Activated CD4-positive, alpha-beta memory T cell treated with anti-CD3 and anti-CD28 coated beads, Interleukin-2, amount 10 ng/mL, durations not matched to agents 7 days and 5 days (primary cell): ENCODE results near the gene CABP5. TPM values are rescaled to one million over a fixed set of nuclear protein-coding genes. Genes with fewer than 3 reads are reported as not detected.

Experiments
- CTCF ChIA-PET: fragments of 350-600 bp; sonication (Branson Sonifier 250); formaldehyde crosslinking; loops from one replicate; lab custom pipeline; 2021; ENCODE audit warnings: antibody characterized with exemption, inconsistent platforms; lab: Charles Lee
- POLR2A ChIA-PET: fragments of 350-600 bp; sonication (Branson Sonifier 250); formaldehyde crosslinking; loops from one replicate; lab custom pipeline; 2021; ENCODE audit warnings: antibody characterized with exemption; lab: Charles Lee
- DNase-seq: peaks from one replicate; pipeline ENCODE4 v3.0.0-alpha.2; 2020
- H3K27ac Mint-ChIP-seq: one replicate; pipeline ENCODE4 v1.8.0; 2021; ENCODE audit warnings: mild to moderate bottlenecking, mixed read lengths
- H3K27me3 Mint-ChIP-seq: one replicate; pipeline ENCODE4 v1.8.0; 2021; ENCODE audit warnings: mixed read lengths
- H3K36me3 Mint-ChIP-seq: one replicate; pipeline ENCODE4 v1.8.0; 2021; ENCODE audit warnings: low read depth, mixed read lengths
- H3K4me1 Mint-ChIP-seq: one replicate; pipeline ENCODE4 v1.8.0; 2021; ENCODE audit warnings: mixed read lengths
- H3K4me3 Mint-ChIP-seq: one replicate; pipeline ENCODE4 v1.8.0; 2021; ENCODE audit warnings: mild to moderate bottlenecking, mixed read lengths
- H3K9me3 Mint-ChIP-seq: one replicate; pipeline ENCODE4 v1.8.0; 2021; ENCODE audit warnings: mixed read lengths
- total RNA-seq, 2 experiments: library from RNA; stranded (reverse); gene quantifications; one replicate each; pipeline ENCODE4 v1.2.3, GENCODE V29; 2021

Gene CABP5
- total RNA-seq, 2 experiments from 2014 or later = not detected

DNA sequence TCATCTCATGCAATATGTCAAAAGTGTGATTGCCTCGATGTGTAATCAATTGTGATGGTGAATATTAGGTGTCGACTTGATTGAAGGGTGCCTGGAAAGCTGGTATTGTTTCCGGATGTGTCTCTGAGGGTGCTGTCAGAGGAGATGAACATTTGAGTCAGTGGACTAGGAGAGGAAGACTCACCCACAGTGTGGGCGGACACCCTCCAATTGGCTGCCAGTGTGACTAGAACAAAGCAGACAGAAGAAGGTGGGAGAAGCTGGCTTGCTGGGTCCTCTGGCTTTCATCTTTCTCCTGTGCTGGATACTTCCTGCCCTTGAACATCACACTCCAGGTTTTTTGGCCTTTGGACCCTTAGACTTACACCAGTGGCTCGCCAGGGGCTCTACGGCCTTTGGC is 15.5 kb upstream of the CABP5 start:
- H3K9me3 Mint-ChIP-seq = no peaks in the 10 kb centered on the region
- H3K4me3 Mint-ChIP-seq = no peak overlapping the region
- H3K27me3 Mint-ChIP-seq = peaks cover 4% of the 10 kb centered on the region
- POLR2A ChIA-PET = no interaction called here
- H3K36me3 Mint-ChIP-seq = no peaks in the 10 kb centered on the region
- DNase-seq = no peak
- H3K4me1 Mint-ChIP-seq = no peaks in the 10 kb centered on the region
- no peak overlapping the region for H3K27ac Mint-ChIP-seq
- CTCF ChIA-PET = no interaction called here

DNA sequence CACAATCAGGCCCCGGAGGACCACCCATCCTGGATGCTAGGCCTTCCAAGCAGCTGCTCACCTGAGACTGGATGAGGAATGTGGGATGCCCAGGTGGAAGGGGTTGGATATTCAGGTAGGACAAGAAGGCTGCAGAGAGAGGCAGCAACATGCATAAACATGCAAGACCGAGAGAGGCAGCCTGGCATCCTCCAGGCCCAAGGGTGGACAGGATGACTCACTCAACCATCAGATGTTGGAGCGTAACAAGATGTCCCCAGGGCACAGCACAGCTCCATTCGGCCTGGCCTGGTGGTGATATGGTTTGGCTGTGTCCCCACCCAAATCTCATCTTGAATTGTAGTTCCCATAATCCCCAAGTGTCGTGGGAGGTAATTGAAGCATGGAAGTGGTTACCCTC is 10.0 kb upstream of the CABP5 start:
- Mint-ChIP-seq H3K36me3 (peaks cover 2% of the 10 kb centered on the region), H3K4me3 (no peak overlapping the region), H3K27me3 (peaks cover 2% of the 10 kb centered on the region), H3K9me3 (peaks cover 3% of the 10 kb centered on the region), H3K27ac (no peak overlapping the region), H3K4me1 (no peaks in the 10 kb centered on the region)
- ChIA-PET POLR2A (no interaction called here), CTCF (no interaction called here)
- DNase-seq = no peak

GRCh38 chr19:48053076-48053475 is 9.2 kb upstream of the CABP5 start:
- ChIA-PET CTCF (no interaction called here), POLR2A (no interaction called here)
- Mint-ChIP-seq H3K36me3 (peaks cover 2% of the 10 kb centered on the region), H3K4me1 (no peaks in the 10 kb centered on the region), H3K9me3 (peaks cover 3% of the 10 kb centered on the region), H3K4me3 (no peak overlapping the region), H3K27ac (no peak overlapping the region), H3K27me3 (peaks cover 2% of the 10 kb centered on the region)
- DNase-seq = no peak

GRCh38 chr19:48051335-48052033 is 7.6 kb upstream of the CABP5 start:
- ChIA-PET CTCF (no interaction called here), POLR2A (no interaction called here)
- Mint-ChIP-seq H3K9me3 (peaks cover 3% of the 10 kb centered on the region), H3K27ac (no peak overlapping the region), H3K27me3 (peaks cover 2% of the 10 kb centered on the region), H3K4me1 (no peaks in the 10 kb centered on the region), H3K36me3 (peaks cover 2% of the 10 kb centered on the region), H3K4me3 (no peak overlapping the region)
- DNase-seq = no peak

- no peak overlapping the region for H3K4me3 Mint-ChIP-seq
- no peak overlapping the region for H3K27ac Mint-ChIP-seq
- H3K9me3 Mint-ChIP-seq = peaks cover 2% of the 10 kb centered on the region
- no peaks in the 10 kb centered on the region for H3K4me1 Mint-ChIP-seq
- no peak for DNase-seq
- H3K27me3 Mint-ChIP-seq = peaks cover 3% of the 10 kb centered on the region
- CTCF ChIA-PET = no interaction called here
- no peaks in the 10 kb centered on the region for H3K36me3 Mint-ChIP-seq
- POLR2A ChIA-PET = no interaction called here
Observed at GRCh38 chr19:48044561-48044960, 682 bp upstream of the CABP5 start.

DNA sequence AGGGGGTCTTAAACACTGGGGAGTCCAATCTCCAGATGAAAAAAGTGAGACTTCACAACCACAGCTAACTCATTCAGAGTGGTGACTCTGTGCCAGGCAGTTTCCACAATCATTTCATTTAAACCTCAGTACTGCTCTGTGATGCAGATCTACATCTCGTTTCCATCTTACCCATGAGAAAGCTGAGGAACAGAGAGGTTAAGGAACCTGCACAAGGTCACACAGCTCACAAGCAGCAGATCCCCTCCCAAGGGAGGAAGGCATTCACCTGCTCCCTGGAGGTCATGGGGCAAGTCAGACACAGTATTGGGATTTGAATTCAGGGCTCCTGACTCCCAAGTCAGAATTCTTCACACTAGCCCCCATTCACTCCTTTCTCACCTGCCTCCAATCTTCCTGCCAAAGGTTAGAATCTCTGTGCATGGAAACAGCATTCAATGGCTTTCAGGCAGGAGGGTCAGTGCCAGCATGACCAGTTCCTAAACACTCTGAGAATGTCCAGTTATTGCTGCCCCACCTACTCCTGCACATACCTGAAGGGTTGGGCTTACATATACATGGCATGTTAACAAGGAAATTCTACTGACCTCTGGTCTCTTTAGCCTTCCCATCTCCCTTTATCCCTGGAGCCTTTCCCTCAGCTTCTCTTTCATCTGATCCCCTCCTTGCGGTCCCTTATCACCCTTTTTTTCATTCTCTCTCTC is 1.9 kb downstream of the CABP5 start:
- H3K27ac Mint-ChIP-seq = no peak overlapping the region
- CTCF ChIA-PET = interaction anchor here (0.9 kb wide), 1 partner anchor 62 kb away, joined by 3 read pairs; no protein-coding TSS in a partner anchor
- no peaks in the 10 kb centered on the region for H3K4me1 Mint-ChIP-seq

DNA sequence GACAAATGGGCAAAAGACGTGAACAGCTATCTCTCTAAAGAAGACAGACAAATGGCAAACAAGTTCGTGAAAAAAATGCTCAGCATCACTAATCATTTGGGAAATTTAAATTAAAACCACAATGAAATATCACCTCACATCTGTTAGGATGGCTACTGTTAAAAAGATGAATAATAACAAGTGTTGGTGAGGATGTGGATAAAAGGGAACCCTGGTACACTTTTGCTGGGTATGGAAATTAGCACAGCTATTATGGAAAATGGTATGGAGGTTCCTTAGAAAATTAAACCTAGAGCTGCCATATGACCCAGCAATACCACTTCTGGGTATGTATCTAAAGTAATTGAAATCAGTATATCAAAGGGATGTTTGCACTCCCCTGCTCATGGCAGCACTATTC is 7.1 kb downstream of the CABP5 start:
- POLR2A ChIA-PET = no interaction called here
- CTCF ChIA-PET = no interaction called here
- H3K36me3 Mint-ChIP-seq = no peaks in the 10 kb centered on the region
- DNase-seq = no peak
- H3K9me3 Mint-ChIP-seq = peaks cover 15% of the 10 kb centered on the region
- H3K4me1 Mint-ChIP-seq = no peaks in the 10 kb centered on the region
- peaks cover 11% of the 10 kb centered on the region for H3K27me3 Mint-ChIP-seq
- no peak overlapping the region for H3K4me3 Mint-ChIP-seq
- H3K27ac Mint-ChIP-seq = no peak overlapping the region

More for the DNA sequence above, 1.9 kb downstream of the CABP5 start:
- DNase-seq = no peak
- Mint-ChIP-seq H3K27me3 (peaks cover 3% of the 10 kb centered on the region), H3K36me3 (no peaks in the 10 kb centered on the region), H3K9me3 (peaks cover 2% of the 10 kb centered on the region), H3K4me3 (no peak overlapping the region)
- POLR2A ChIA-PET = no interaction called here

DNA sequence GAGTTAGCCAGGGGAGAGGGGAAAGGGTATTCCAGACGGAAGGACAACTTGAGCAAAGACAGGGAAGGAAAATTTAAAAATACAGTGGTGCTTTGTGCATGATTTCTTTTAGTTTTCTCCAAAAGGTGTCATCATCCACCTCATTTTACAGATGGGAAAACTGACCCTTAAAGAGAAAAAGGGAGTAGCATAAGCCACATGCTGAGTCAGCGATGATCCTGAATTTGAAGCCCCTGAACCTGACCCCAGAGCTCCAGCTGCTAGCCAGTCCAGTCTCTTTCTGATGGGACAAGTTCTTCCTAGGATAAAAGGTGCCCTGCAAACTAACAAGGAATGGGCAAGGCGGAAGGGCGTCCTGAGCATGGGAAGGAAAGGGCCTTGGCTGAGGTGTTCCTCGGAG is 10.3 kb downstream of the CABP5 start:
- peaks cover 7% of the 10 kb centered on the region for H3K27me3 Mint-ChIP-seq
- POLR2A ChIA-PET = no interaction called here
- no peaks in the 10 kb centered on the region for H3K4me1 Mint-ChIP-seq
- CTCF ChIA-PET = no interaction called here
- peaks cover 14% of the 10 kb centered on the region for H3K9me3 Mint-ChIP-seq
- no peak for DNase-seq
- H3K27ac Mint-ChIP-seq = no peak overlapping the region
- no peaks in the 10 kb centered on the region for H3K36me3 Mint-ChIP-seq
- no peak overlapping the region for H3K4me3 Mint-ChIP-seq

DNA sequence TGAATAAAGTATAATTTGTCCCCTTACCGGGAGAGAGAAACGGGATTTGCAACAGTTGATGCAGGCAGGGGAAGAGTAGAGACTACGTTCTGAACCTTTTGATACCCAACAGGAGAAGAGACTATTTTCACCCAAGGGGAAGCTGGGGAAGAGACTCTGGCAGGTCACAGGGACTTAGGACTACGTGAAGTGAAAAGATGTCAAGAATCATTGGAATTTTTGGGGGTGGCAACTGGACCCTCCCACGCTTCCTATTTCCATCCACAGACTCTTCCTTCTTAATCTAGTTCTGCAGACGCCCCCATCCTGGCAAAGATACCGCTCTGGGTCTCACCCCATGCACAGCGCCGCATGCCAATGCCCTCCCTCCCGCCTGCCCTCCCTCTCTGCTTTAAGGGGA is 13.8 kb downstream of the CABP5 start:
- ChIA-PET POLR2A (no interaction called here), CTCF (no interaction called here)
- no peak for DNase-seq
- H3K36me3 Mint-ChIP-seq = no peaks in the 10 kb centered on the region
- H3K4me3 Mint-ChIP-seq = no peak overlapping the region
- no peak overlapping the region for H3K27ac Mint-ChIP-seq
- peaks cover 10% of the 10 kb centered on the region for H3K27me3 Mint-ChIP-seq
- H3K4me1 Mint-ChIP-seq = no peaks in the 10 kb centered on the region
- H3K9me3 Mint-ChIP-seq = no peaks in the 10 kb centered on the region

- ChIA-PET CTCF (interaction anchor here (1.3 kb wide), 1 partner anchor 159 kb away, joined by 3 read pairs; no protein-coding TSS in a partner anchor), POLR2A (no interaction called here)
- H3K4me3 Mint-ChIP-seq = no peak overlapping the region
Observed at GRCh38 chr19:48029431-48029830, 14.4 kb downstream of the CABP5 start.

DNA sequence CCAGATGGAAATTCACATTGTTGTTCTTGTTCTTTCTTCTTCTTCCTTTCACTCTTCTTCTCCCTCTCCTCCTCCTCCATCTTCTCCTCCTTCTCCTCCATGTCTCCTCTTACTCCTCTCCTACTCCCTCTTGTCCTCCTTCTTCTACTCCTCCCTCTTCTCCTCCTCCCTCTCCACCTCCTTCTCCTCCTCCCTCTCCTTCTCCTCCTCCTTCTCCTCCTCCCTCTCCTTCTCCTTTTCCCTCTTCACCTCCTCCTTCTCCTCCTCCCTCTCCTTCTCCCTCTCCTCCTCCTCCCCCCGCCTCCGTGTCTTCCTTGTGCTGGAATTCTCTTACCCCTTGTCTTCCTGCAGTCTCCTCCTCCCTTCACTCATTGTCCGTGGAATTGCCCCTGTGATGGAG is 18.4 kb downstream of the CABP5 start:
- ChIA-PET CTCF (no interaction called here), POLR2A (no interaction called here)
- no peaks in the 10 kb centered on the region for H3K4me1 Mint-ChIP-seq
- no peaks in the 10 kb centered on the region for H3K9me3 Mint-ChIP-seq
- peaks cover 13% of the 10 kb centered on the region for H3K27me3 Mint-ChIP-seq
- H3K36me3 Mint-ChIP-seq = no peaks in the 10 kb centered on the region
- H3K27ac Mint-ChIP-seq = no peak overlapping the region
- H3K4me3 Mint-ChIP-seq = no peak overlapping the region
- no peak for DNase-seq

More at GRCh38 chr19:48029431-48029830, 14.4 kb downstream of the CABP5 start:
- DNase-seq = no peak
- Mint-ChIP-seq H3K9me3 (no peaks in the 10 kb centered on the region), H3K36me3 (no peaks in the 10 kb centered on the region), H3K27ac (no peak overlapping the region), H3K4me1 (no peaks in the 10 kb centered on the region), H3K27me3 (peaks cover 12% of the 10 kb centered on the region)

DNA sequence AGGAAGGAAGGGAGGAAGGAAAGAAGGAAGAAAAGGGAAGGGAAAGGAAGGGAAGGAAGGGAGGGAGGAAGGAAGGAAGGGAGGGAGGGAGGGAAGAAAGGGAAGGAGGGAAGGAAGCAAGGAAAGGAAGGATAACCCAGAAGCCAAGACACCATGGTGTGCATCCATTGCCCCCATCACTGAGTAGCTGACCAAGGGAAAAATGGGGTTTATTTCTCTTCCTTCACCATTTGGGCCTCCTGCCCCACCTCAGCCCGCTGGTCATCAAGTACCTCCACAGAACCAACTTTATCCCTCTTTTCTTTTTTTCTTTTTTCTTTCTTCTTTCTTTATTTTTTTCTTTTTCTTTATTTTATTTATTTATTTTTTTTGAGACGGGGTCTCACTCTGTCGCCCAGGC is 20.4 kb downstream of the CABP5 start:
- ChIA-PET POLR2A (no interaction called here), CTCF (no interaction called here)
- H3K9me3 Mint-ChIP-seq = no peaks in the 10 kb centered on the region
- no peak overlapping the region for H3K4me3 Mint-ChIP-seq
- DNase-seq = no peak
- no peaks in the 10 kb centered on the region for H3K4me1 Mint-ChIP-seq
- peaks cover 15% of the 10 kb centered on the region for H3K27me3 Mint-ChIP-seq
- no peak overlapping the region for H3K27ac Mint-ChIP-seq
- H3K36me3 Mint-ChIP-seq = no peaks in the 10 kb centered on the region

DNA sequence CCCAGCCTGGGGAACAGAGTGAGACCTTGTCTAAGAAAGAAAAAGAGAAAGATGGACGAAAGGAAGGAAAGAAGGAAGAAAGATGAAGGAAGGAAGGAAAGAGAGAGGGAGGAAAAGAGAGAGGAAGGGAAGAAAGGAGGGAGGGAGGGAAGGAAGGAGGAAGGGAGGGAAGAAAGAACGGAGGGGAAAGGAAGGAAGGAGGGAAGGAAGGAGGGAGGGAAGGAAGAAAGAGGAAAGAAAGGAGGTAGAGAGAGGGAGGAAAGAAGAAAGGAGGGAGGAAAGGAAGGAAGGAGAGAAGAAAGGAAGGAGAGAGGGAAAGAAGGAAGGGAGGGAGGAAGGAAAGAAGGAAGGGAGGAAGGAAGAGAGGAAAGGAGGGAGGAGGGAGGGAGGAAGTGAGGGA is 20.9 kb downstream of the CABP5 start:
- DNase-seq = no peak
- CTCF ChIA-PET = no interaction called here
- POLR2A ChIA-PET = no interaction called here
- H3K36me3 Mint-ChIP-seq = no peaks in the 10 kb centered on the region
- H3K27ac Mint-ChIP-seq = no peak overlapping the region
- H3K4me1 Mint-ChIP-seq = no peaks in the 10 kb centered on the region
- no peak overlapping the region for H3K4me3 Mint-ChIP-seq
- no peaks in the 10 kb centered on the region for H3K9me3 Mint-ChIP-seq
- H3K27me3 Mint-ChIP-seq = peaks cover 14% of the 10 kb centered on the region

DNA sequence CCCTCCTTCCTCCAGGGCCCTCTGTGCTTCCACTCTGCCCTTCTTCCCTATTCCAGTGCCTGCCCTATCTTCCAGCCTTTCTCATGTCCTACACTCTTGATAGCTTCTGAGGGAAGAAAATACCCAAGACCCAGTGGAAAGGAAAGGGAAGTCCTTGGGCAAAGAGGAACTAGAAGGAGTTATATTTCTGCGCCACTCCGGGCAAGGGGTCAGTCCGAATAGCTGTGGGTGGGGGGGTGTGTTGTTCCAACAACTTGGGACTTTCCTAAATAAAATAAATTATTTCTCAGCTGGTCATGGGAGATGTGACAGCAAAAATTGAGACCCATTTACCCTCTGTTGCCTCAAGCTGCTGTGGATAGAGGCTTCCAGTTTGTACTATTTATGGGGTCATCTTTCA is 23.2 kb downstream of the CABP5 start:
- H3K27me3 Mint-ChIP-seq = peaks cover 13% of the 10 kb centered on the region
- no peak overlapping the region for H3K27ac Mint-ChIP-seq
- no peaks in the 10 kb centered on the region for H3K36me3 Mint-ChIP-seq
- H3K4me1 Mint-ChIP-seq = no peaks in the 10 kb centered on the region
- no peaks in the 10 kb centered on the region for H3K9me3 Mint-ChIP-seq
- ChIA-PET POLR2A (no interaction called here), CTCF (no interaction called here)
- DNase-seq = no peak
- H3K4me3 Mint-ChIP-seq = no peak overlapping the region
